KOPT-K1 (cell line): Measurements from ENCODE around the gene ASCC1.
A peak's percentile ranks its signal among the peaks of the same experiment; 100 is the strongest.
"Not testable (repeated sequence)": the region's sequence is repeated elsewhere in the genome, so short reads cannot be mapped to it uniquely, and the experiment has no call there.

ENCODE experiments used
- H3K27ac ChIP-seq: fragments of 200-600 bp; sonication (generic); 2 replicates; pipeline ENCODE4 v1.5.1; 2016; ENCODE audit warnings: antibody characterized with exemption, mild to moderate bottlenecking, low read depth, low read length; ENCODE audit not compliant: poor library complexity, severe bottlenecking
- H3K36me3 ChIP-seq: fragments of 200-600 bp; sonication (generic); 2 replicates; pipeline ENCODE4 v1.5.1; 2017; ENCODE audit warnings: antibody characterized with exemption, mild to moderate bottlenecking, low read length, moderate library complexity; ENCODE audit not compliant: insufficient read depth
- H3K9me3 ChIP-seq: fragments of 200-600 bp; sonication (generic); 2 replicates; pipeline ENCODE4 v1.5.1; 2017; ENCODE audit warnings: antibody characterized with exemption, low read length, mild to moderate bottlenecking; ENCODE audit not compliant: insufficient read depth, poor library complexity, severe bottlenecking

ASCC1 gene

GRCh38 chr10:72238392-72239175 is 22.5 kb upstream of the ASCC1 start:
- Histone ChIP-seq H3K36me3 (peaks cover 43% of the 10 kb centered on the region), H3K27ac (no peak overlapping the region), H3K9me3 (no peaks in the 10 kb centered on the region)

GRCh38 chr10:72235544-72236279 is 19.6 kb upstream of the ASCC1 start:
- Histone ChIP-seq H3K27ac (no peak overlapping the region), H3K9me3 (no peaks in the 10 kb centered on the region), H3K36me3 (peaks cover 66% of the 10 kb centered on the region)

- Histone ChIP-seq H3K36me3 (peaks cover 77% of the 10 kb centered on the region), H3K9me3 (no peaks in the 10 kb centered on the region), H3K27ac (no peak overlapping the region)
Measured at GRCh38 chr10:72234560-72235095, 18.6 kb upstream of the ASCC1 start.

GRCh38 chr10:72233621-72234020 is 17.5 kb upstream of the ASCC1 start:
- H3K27ac ChIP-seq, result no peak overlapping the region
- H3K36me3 ChIP-seq, result peaks cover 87% of the 10 kb centered on the region

GRCh38 chr10:72229261-72230251 is 13.5 kb upstream of the ASCC1 start:
- no peak overlapping the region for H3K27ac ChIP-seq
- H3K36me3 ChIP-seq, result peaks cover 84% of the 10 kb centered on the region
- H3K9me3 ChIP-seq, result no peaks in the 10 kb centered on the region

More at GRCh38 chr10:72233621-72234020, 17.5 kb upstream of the ASCC1 start:
- H3K9me3 ChIP-seq, result no peaks in the 10 kb centered on the region

GRCh38 chr10:72228318-72228751 is 12.3 kb upstream of the ASCC1 start:
- Histone ChIP-seq H3K9me3 (no peaks in the 10 kb centered on the region), H3K36me3 (peaks cover 84% of the 10 kb centered on the region), H3K27ac (no peak overlapping the region)

- H3K27ac ChIP-seq, result no peak overlapping the region
- no peaks in the 10 kb centered on the region for H3K9me3 ChIP-seq
- peaks cover 82% of the 10 kb centered on the region for H3K36me3 ChIP-seq
Measured at GRCh38 chr10:72227826-72228225, 11.8 kb upstream of the ASCC1 start.

- Histone ChIP-seq H3K27ac (no peak overlapping the region), H3K9me3 (no peaks in the 10 kb centered on the region), H3K36me3 (peaks cover 75% of the 10 kb centered on the region)
Measured at GRCh38 chr10:72226418-72227027, 10.4 kb upstream of the ASCC1 start.

- peaks cover 69% of the 10 kb centered on the region for H3K36me3 ChIP-seq
- H3K27ac ChIP-seq, H3K9me3 ChIP-seq: not testable (repeated sequence)
Measured at GRCh38 chr10:72224191-72224590, 8.1 kb upstream of the ASCC1 start.

- H3K9me3 ChIP-seq, result no peaks in the 10 kb centered on the region
- H3K27ac ChIP-seq, result no peak overlapping the region
- H3K36me3 ChIP-seq, result peaks cover 67% of the 10 kb centered on the region
Measured at GRCh38 chr10:72223743-72224101, 7.6 kb upstream of the ASCC1 start.

GRCh38 chr10:72221278-72221677 is 5.2 kb upstream of the ASCC1 start:
- H3K36me3 ChIP-seq, result peaks cover 49% of the 10 kb centered on the region
- no peak overlapping the region for H3K27ac ChIP-seq
- no peaks in the 10 kb centered on the region for H3K9me3 ChIP-seq

GRCh38 chr10:72220637-72221036 is 4.6 kb upstream of the ASCC1 start:
- Histone ChIP-seq H3K36me3 (peaks cover 45% of the 10 kb centered on the region), H3K27ac (no peak overlapping the region)

GRCh38 chr10:72219235-72219814 is 3.2 kb upstream of the ASCC1 start:
- Histone ChIP-seq H3K36me3 (peaks cover 33% of the 10 kb centered on the region), H3K9me3 (no peaks in the 10 kb centered on the region), H3K27ac (peak overlapping the region; percentile 42)

More at GRCh38 chr10:72220637-72221036, 4.6 kb upstream of the ASCC1 start:
- H3K9me3 ChIP-seq, result no peaks in the 10 kb centered on the region

- Histone ChIP-seq H3K27ac (peak overlapping the region; percentile 42), H3K36me3 (peaks cover 27% of the 10 kb centered on the region), H3K9me3 (no peaks in the 10 kb centered on the region)
Measured at GRCh38 chr10:72218726-72219125, 2.6 kb upstream of the ASCC1 start.
